A673 (cell line): ENCODE measurements around the gene PLEKHF1. TPM values are rescaled to one million over a fixed set of nuclear protein-coding genes. Genes with fewer than 3 reads are reported as not detected.

Source experiments
- BruUV-seq: library from RNA; stranded (reverse); fragments of 400-500 nt; replicated peaks from 2 replicates; lab custom pipeline; 2021; lab: Mats Ljungman, UMichigan
- CTCF ChIA-PET: fragments of 300-600 bp; sonication (Branson Sonifier 250); formaldehyde crosslinking; loops from one replicate; lab custom pipeline; 2022; ENCODE audit warnings: antibody characterized with exemption; lab: Charles Lee
- POLR2A ChIA-PET: fragments of 300-600 bp; sonication (Branson Sonifier 250); formaldehyde crosslinking; loops from one replicate; lab custom pipeline; 2022; ENCODE audit warnings: antibody characterized with exemption; ENCODE audit not compliant: low non-redundant PET; lab: Charles Lee
- DNase-seq: peaks from one replicate; pipeline ENCODE4 v3.0.0-alpha.2; 2015; ENCODE audit warnings: low spot score
- H3K27ac ChIP-seq: fragments of 200-600 bp; sonication (generic); 2 replicates; pipeline ENCODE4 v1.5.1; 2016; ENCODE audit warnings: mixed run types, low read depth, mild to moderate bottlenecking, mixed read lengths, antibody characterized with exemption, low read length; ENCODE audit not compliant: poor library complexity, severe bottlenecking
- H3K27me3 ChIP-seq: fragments of 200-600 bp; sonication (generic); replicated peaks from 2 replicates; pipeline ENCODE4 v1.6.1; 2017; ENCODE audit warnings: mixed run types, low read depth, mild to moderate bottlenecking, mixed read lengths, antibody characterized with exemption, low read length; ENCODE audit not compliant: insufficient read depth, poor library complexity
- H3K36me3 ChIP-seq: fragments of 200-600 bp; sonication (generic); 2 replicates; pipeline ENCODE4 v1.6.1; 2016; ENCODE audit warnings: mixed run types, mild to moderate bottlenecking, mixed read lengths, antibody characterized with exemption, low read length; ENCODE audit not compliant: insufficient read depth, poor library complexity, severe bottlenecking
- H3K4me1 ChIP-seq: fragments of 200-600 bp; sonication (generic); 2 replicates; pipeline ENCODE4 v1.6.1; 2017; ENCODE audit warnings: mixed run types, mild to moderate bottlenecking, mixed read lengths, antibody characterized with exemption, low read length; ENCODE audit not compliant: insufficient read depth, poor library complexity, severe bottlenecking
- H3K4me3 ChIP-seq: fragments of 200-600 bp; sonication (generic); 2 replicates; pipeline ENCODE4 v1.5.1; 2016; ENCODE audit warnings: low read depth, mixed run types, mild to moderate bottlenecking, mixed read lengths, low read length; ENCODE audit not compliant: poor library complexity, severe bottlenecking
- H3K9me3 ChIP-seq: fragments of 200-600 bp; sonication (generic); 2 replicates; pipeline ENCODE4 v1.6.1; 2016; ENCODE audit warnings: mixed run types, low read depth, mild to moderate bottlenecking, mixed read lengths, antibody characterized with exemption, low read length; ENCODE audit not compliant: poor library complexity, severe bottlenecking
- EZH2 ChIP-seq: fragments of 200-600 bp; sonication (generic); IDR thresholded peaks from 2 replicates; pipeline ENCODE4 v1.6.1; 2017; ENCODE audit warnings: borderline replicate concordance, low read depth, mild to moderate bottlenecking, mixed read lengths, antibody characterized with exemption, low read length; ENCODE audit not compliant: poor library complexity, severe bottlenecking
- intact Hi-C: fragments of 100-400 bp; cut with micrococcal nuclease; formaldehyde crosslinking; loops from one replicate; pipeline ENCODE4 v1.10.0; 2022; ENCODE audit not compliant: unreplicated experiment
- total RNA-seq: library from RNA; stranded (reverse); gene quantifications from 2 replicates; pipeline ENCODE4 v1.2.3, GENCODE V29; 2021
- TF ChIP-seq, protein P1 (sequence below): fragments of 300-800, 200-600 bp; sonication (generic); conservative IDR thresholded peaks from 2 replicates; pipeline ENCODE4 v1.5.1; 2017; ENCODE audit warnings: low read depth, mild to moderate bottlenecking, antibody characterized with exemption, low read length, moderate library complexity, mixed read lengths

PLEKHF1 gene
- total RNA-seq, 1 experiment from 2014 or later = not detected

DNA sequence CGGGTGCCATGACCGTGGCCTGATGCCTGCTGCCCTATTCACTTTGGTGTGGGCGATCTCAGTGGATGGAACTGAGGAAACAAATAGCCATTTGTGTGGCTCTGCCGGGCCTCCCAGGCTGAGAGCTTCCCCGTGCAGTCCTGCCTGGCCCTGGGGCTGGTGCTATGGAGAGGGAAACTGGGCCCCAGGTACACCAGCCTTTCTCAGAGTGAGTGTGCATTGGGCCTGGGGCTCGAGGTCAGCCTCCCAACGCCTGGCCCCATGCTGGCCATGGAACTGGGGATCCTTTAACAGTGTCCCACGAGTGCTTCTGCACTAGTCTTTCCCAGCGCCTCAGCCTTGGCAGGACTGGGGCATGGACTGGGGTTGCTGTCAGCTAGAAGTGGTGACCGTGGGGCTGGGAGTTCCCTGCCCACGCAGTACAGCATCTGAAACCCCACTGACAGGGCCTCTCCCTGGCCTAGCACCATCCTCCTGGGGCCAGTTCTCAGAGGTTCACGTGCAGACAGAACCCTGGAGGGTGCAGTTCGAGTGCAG is 10.5 kb downstream of the PLEKHF1 start:
- no peak overlapping the region for H3K27ac ChIP-seq
- ChIA-PET POLR2A (no interaction called here), CTCF (no interaction called here)
- no peaks in the 10 kb centered on the region for H3K27me3 ChIP-seq
- intact Hi-C loops = no loop called here
- no peaks in the 10 kb centered on the region for H3K36me3 ChIP-seq
- H3K9me3 ChIP-seq = no peaks in the 10 kb centered on the region
- DNase-seq = no peak
- no peak for TF ChIP-seq EZH2
- TF ChIP-seq, protein P1, sequence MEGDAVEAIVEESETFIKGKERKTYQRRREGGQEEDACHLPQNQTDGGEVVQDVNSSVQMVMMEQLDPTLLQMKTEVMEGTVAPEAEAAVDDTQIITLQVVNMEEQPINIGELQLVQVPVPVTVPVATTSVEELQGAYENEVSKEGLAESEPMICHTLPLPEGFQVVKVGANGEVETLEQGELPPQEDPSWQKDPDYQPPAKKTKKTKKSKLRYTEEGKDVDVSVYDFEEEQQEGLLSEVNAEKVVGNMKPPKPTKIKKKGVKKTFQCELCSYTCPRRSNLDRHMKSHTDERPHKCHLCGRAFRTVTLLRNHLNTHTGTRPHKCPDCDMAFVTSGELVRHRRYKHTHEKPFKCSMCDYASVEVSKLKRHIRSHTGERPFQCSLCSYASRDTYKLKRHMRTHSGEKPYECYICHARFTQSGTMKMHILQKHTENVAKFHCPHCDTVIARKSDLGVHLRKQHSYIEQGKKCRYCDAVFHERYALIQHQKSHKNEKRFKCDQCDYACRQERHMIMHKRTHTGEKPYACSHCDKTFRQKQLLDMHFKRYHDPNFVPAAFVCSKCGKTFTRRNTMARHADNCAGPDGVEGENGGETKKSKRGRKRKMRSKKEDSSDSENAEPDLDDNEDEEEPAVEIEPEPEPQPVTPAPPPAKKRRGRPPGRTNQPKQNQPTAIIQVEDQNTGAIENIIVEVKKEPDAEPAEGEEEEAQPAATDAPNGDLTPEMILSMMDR = no peak
- no peaks in the 10 kb centered on the region for H3K4me1 ChIP-seq
- no peak overlapping the region for H3K4me3 ChIP-seq
- BruUV-seq = no TSS peak

DNA sequence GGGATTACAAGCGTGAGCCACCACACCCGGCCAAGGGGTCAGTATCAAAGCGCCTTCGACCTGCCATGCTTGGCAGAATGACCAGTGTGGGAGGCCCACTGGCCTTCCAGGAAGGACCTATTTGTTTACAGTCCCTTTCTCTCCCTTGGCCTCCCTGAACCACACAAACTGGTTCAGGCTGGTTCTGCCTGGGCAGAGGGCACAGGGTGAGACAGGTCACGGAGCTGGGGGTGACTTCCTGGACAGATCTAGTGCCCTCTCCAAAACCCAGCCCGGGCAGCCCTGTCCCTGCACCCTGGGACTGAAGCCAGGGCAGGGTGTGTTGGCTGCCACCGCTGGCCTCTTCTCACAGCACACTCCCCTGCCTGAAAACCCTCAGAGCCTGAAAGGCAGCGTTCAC is 11.3 kb downstream of the PLEKHF1 start:
- Histone ChIP-seq H3K4me1 (no peaks in the 10 kb centered on the region), H3K27me3 (no peaks in the 10 kb centered on the region), H3K27ac (no peak overlapping the region), H3K4me3 (no peak overlapping the region), H3K9me3 (no peaks in the 10 kb centered on the region), H3K36me3 (no peaks in the 10 kb centered on the region)
- intact Hi-C loops = no loop called here
- TF ChIP-seq, protein P1 = no peak
- no peak for TF ChIP-seq EZH2
- ChIA-PET CTCF (no interaction called here), POLR2A (no interaction called here)
- no peak for DNase-seq
- BruUV-seq = no TSS peak

DNA sequence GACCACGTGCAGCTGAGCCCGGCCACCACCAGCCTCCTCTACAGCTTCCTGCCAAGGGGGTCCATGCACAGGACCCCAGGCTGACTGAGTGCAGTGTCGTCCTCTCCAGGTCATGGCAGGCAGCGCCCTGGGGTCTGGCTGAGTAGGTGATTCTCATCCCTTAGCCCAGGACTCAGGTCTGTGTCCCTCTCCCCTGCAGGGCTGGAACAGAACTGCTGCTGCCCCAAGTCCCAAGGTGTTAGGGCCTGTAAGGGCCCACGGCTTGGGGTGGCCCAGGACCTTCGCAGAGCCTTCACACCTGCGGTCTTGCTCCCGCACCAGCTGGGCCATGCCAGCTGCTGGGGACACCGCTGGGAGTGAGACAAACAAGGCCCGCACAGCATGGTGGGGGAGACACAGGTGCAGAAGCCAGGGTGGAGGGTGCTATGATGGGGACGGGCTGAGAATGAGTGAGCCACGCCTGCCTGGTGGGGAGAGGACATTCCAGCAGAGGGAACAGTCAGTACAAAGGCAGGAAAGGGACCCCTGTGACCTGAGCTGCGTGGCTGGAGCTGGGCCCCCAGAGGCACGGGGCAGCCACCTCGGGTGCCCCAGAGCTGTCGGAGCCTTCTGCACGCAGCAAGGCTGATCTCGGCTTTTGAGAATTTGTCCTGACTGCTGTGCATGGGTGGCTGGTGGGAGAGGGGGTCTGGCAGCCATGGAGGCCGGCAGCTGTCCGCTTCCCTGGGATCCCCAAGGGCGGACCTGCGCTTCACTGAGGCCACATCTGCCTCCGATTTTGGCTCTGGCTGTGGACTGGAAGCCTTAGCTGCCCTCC is 11.9 kb downstream of the PLEKHF1 start:
- no peaks in the 10 kb centered on the region for H3K36me3 ChIP-seq
- no peak overlapping the region for H3K27ac ChIP-seq
- DNase-seq = no peak
- intact Hi-C loops = no loop called here
- TF ChIP-seq, protein P1 = no peak
- no peak for TF ChIP-seq EZH2
- H3K27me3 ChIP-seq = no peaks in the 10 kb centered on the region
- ChIA-PET CTCF (no interaction called here), POLR2A (no interaction called here)
- H3K9me3 ChIP-seq = no peaks in the 10 kb centered on the region
- H3K4me3 ChIP-seq = no peak overlapping the region
- BruUV-seq = no TSS peak
- no peaks in the 10 kb centered on the region for H3K4me1 ChIP-seq
